Liver (tissue), 3 donors: Measurements from ENCODE around the gene CPT1A.

Source experiments
- ATF3 ChIP-seq: IDR thresholded peaks from 2 replicates; pipeline ENCODE4 v1.6.1; 2016; ENCODE audit warnings: antibody characterized with exemption
- FOXA1 ChIP-seq: IDR thresholded peaks from 2 replicates; pipeline ENCODE4 v1.6.1; 2016; ENCODE audit warnings: antibody characterized with exemption
- MAX ChIP-seq: IDR thresholded peaks from 2 replicates; pipeline ENCODE4 v1.6.1; 2016; ENCODE audit warnings: antibody characterized with exemption
- RAD21 ChIP-seq, 2 donors: IDR thresholded peaks; 2 replicates each; pipeline ENCODE4 v1.6.1; 2016; ENCODE audit warnings: antibody characterized with exemption in 2 of 2, mild to moderate bottlenecking in 2 of 2
- TAF1 ChIP-seq: conservative IDR thresholded peaks from 2 replicates; pipeline ENCODE4 v1.6.1; 2016; ENCODE audit warnings: antibody characterized with exemption, mild to moderate bottlenecking
- TF ChIP-seq, protein P1 (sequence below): fragments of 150-350 bp; IDR thresholded peaks from 2 replicates; pipeline ENCODE4 v1.5.1; 2017; ENCODE audit warnings: improper control_type of control experiment, low read depth, low read length; ENCODE audit not compliant: missing input control
- donor health status: healthy.
- donor health status: healthy.

- TF ChIP-seq, protein P1, sequence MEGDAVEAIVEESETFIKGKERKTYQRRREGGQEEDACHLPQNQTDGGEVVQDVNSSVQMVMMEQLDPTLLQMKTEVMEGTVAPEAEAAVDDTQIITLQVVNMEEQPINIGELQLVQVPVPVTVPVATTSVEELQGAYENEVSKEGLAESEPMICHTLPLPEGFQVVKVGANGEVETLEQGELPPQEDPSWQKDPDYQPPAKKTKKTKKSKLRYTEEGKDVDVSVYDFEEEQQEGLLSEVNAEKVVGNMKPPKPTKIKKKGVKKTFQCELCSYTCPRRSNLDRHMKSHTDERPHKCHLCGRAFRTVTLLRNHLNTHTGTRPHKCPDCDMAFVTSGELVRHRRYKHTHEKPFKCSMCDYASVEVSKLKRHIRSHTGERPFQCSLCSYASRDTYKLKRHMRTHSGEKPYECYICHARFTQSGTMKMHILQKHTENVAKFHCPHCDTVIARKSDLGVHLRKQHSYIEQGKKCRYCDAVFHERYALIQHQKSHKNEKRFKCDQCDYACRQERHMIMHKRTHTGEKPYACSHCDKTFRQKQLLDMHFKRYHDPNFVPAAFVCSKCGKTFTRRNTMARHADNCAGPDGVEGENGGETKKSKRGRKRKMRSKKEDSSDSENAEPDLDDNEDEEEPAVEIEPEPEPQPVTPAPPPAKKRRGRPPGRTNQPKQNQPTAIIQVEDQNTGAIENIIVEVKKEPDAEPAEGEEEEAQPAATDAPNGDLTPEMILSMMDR = no peak
- TF ChIP-seq RAD21 (IDR thresholded peaks at IDR 0.05) = no peak
- TF ChIP-seq ATF3 = no peak
- TF ChIP-seq MAX = no peak
- TF ChIP-seq TAF1 = no peak
- no peak for TF ChIP-seq FOXA1
These were observed 39.6 kb upstream of the CPT1A start for GRCh38 chr11:68881320-68881719.
